HepG2 (cell line): Measurements from ENCODE around the gene ATPAF1. TPM values are rescaled to one million over a fixed set of nuclear protein-coding genes. Genes with fewer than 3 reads are reported as not detected.

ENCODE experiments used
- ATAC-seq: fragments of 200-7000 bp; cut with Tn5 transposase; 3 replicates; pipeline ENCODE4 v1.9.1; 2020; ENCODE audit warnings: mild to moderate bottlenecking, moderate library complexity
- BruUV-seq: library from RNA; stranded (reverse); fragments of 400-500 nt; replicated peaks from 2 replicates; lab custom pipeline; 2021; lab: Mats Ljungman, UMichigan
- CTCF ChIA-PET: fragments of 300-600 bp; formaldehyde crosslinking; extraction: SDS; loops from one replicate; lab custom pipeline; 2021; ENCODE audit warnings: low total read pairs, inconsistent platforms, low intra/inter-chr PET ratio; lab: Yijun Ruan, JAX
- POLR2A ChIA-PET: fragments of 350-600 bp; sonication (Branson Sonifier 250); formaldehyde crosslinking; loops from one replicate; lab custom pipeline; 2020; ENCODE audit warnings: antibody characterized with exemption, inconsistent platforms; lab: Yijun Ruan, JAX
- DNase-seq: peaks from one replicate; pipeline ENCODE4 v3.0.0-alpha.2; 2015; ENCODE audit warnings: low spot score
- FAIRE-seq: peaks from 3 replicates; lab custom pipeline; 2011; peaks lifted over from hg19 to GRCh38; lab: Jason Lieb, UNC
- H2AFZ ChIP-seq: one replicate; pipeline ENCODE4 v1.6.1; 2011; ENCODE audit warnings: low read length, inconsistent platforms
- H3K27ac ChIP-seq: fragments of 300-600 bp; 3 replicates; pipeline ENCODE4 v1.8.0; 2011; ENCODE audit warnings: mixed run types, mild to moderate bottlenecking, mixed read lengths, low read length, inconsistent platforms; ENCODE audit not compliant: insufficient read depth; ENCODE audit errors: extremely low read length
- H3K27me3 ChIP-seq, 2 experiments: fragments of 200-600 bp in 1 of 2; 2 replicates in 1 of 2; 3 replicates in 1 of 2; pipeline versions ENCODE4 v1.6.0 to v1.8.0; 2011; ENCODE audit warnings: low read length in 2 of 2, mild to moderate bottlenecking in 2 of 2, moderate library complexity in 2 of 2, inconsistent platforms in 1 of 2; ENCODE audit not compliant: insufficient read depth in 2 of 2, control insufficient read depth in 1 of 2
- H3K36me3 ChIP-seq, 2 experiments: fragments of 200-600 bp in 1 of 2; replicated peaks in 1 of 2; 2 replicates in 1 of 2; 3 replicates in 1 of 2; pipeline versions ENCODE4 v1.5.1 to v1.8.0; 2011; ENCODE audit warnings: low read length in 2 of 2, inconsistent platforms in 1 of 2; ENCODE audit not compliant: insufficient read depth in 2 of 2, control insufficient read depth in 1 of 2
- H3K4me1 ChIP-seq: 2 replicates; pipeline ENCODE4 v1.5.1; 2012; ENCODE audit warnings: low read length, inconsistent platforms; ENCODE audit not compliant: insufficient read depth
- H3K4me2 ChIP-seq: 2 replicates; pipeline ENCODE4 v1.6.0; 2011; ENCODE audit warnings: low read depth, low read length, inconsistent platforms
- H3K4me3 ChIP-seq, 3 experiments: fragments of 200-600 bp in 1 of 3; sonication (generic), shearing (Covaris generic) in 1 of 3; replicated peaks in 1 of 3; 2 replicates each; pipeline ENCODE4 v1.5.1; 2011 to 2016; ENCODE audit warnings: low read length in 3 of 3, inconsistent platforms in 2 of 3, low read depth in 2 of 3, mild to moderate bottlenecking in 2 of 3, control low read depth in 1 of 3, mixed read lengths in 1 of 3; ENCODE audit not compliant: insufficient read depth in 1 of 3
- H3K79me2 ChIP-seq: one replicate; pipeline ENCODE4 v1.6.1; 2011; ENCODE audit warnings: low read length, inconsistent platforms; ENCODE audit not compliant: insufficient read depth
- H3K9ac ChIP-seq: 2 replicates; pipeline ENCODE4 v1.6.0; 2011; ENCODE audit warnings: mild to moderate bottlenecking, low read depth, low read length, inconsistent platforms; ENCODE audit not compliant: insufficient read depth
- H3K9me3 ChIP-seq: 2 replicates; pipeline ENCODE4 v1.5.1; 2012; ENCODE audit warnings: mild to moderate bottlenecking, low read length
- H4K20me1 ChIP-seq: 2 replicates; pipeline ENCODE4 v1.6.0; 2011; ENCODE audit warnings: inconsistent platforms, mild to moderate bottlenecking, low read length, moderate library complexity; ENCODE audit not compliant: insufficient read depth
- ARHGAP35 ChIP-seq: sonication (generic); formaldehyde crosslinking; IDR thresholded peaks from 2 replicates; pipeline ENCODE4 v1.9.0; 2022; ENCODE audit warnings: mild to moderate bottlenecking, inconsistent platforms, moderate library complexity, missing genetic modification reagents, borderline replicate concordance
- EHMT2 ChIP-seq: fragments of 200-600 bp; sonication (generic); IDR thresholded peaks from 2 replicates; pipeline ENCODE4 v1.7.0; 2017; ENCODE audit warnings: antibody characterized with exemption, low read depth, low read length, borderline replicate concordance
- MXI1 ChIP-seq: IDR thresholded peaks from 3 replicates; pipeline ENCODE4 v1.6.1; 2012; ENCODE audit warnings: low read depth, low read length, inconsistent platforms, borderline replicate concordance
- NFYC ChIP-seq: IDR thresholded peaks from 2 replicates; pipeline ENCODE4 v1.6.1; 2016; ENCODE audit warnings: missing genetic modification reagents, missing compliant biosample characterization
- PRPF4 ChIP-seq: fragments of 200-400 bp; formaldehyde crosslinking; IDR thresholded peaks from 2 replicates; pipeline ENCODE4 v1.6.1; 2016; ENCODE audit warnings: low read length, low read depth; ENCODE audit not compliant: poor library complexity, severe bottlenecking
- RBFOX2 ChIP-seq: fragments of 200-400 bp; formaldehyde crosslinking; IDR thresholded peaks from 2 replicates; pipeline ENCODE4 v1.6.1; 2017; ENCODE audit warnings: low read depth, mild to moderate bottlenecking, low read length
- SYNCRIP ChIP-seq: fragments of 200-400 bp; formaldehyde crosslinking; IDR thresholded peaks from 2 replicates; pipeline ENCODE4 v1.6.1; 2018; ENCODE audit warnings: mild to moderate bottlenecking, low read depth, low read length; ENCODE audit not compliant: insufficient read depth
- TOPORS ChIP-seq: sonication (generic); formaldehyde crosslinking; IDR thresholded peaks from 2 replicates; pipeline ENCODE4 v1.8.0; 2023; ENCODE audit warnings: mild to moderate bottlenecking, missing genetic modification reagents
- YY1 ChIP-seq: IDR thresholded peaks from 2 replicates; pipeline ENCODE4 v1.6.1; 2011; ENCODE audit warnings: low read length, low read depth, moderate library complexity, mild to moderate bottlenecking; ENCODE audit not compliant: insufficient read depth, insufficient replicate concordance
- ZFP36L1 ChIP-seq: sonication (generic); formaldehyde crosslinking; IDR thresholded peaks from 2 replicates; pipeline ENCODE4 v1.8.0; 2022; ENCODE audit warnings: mild to moderate bottlenecking, missing genetic modification reagents, moderate library complexity
- ZNF143 ChIP-seq: sonication (generic); formaldehyde crosslinking; IDR thresholded peaks from 2 replicates; pipeline ENCODE4 v1.4.0; 2020; ENCODE audit warnings: missing genetic modification reagents
- ZNF24 ChIP-seq: fragments of 450-650 bp; IDR thresholded peaks from 2 replicates; pipeline ENCODE4 v1.6.1; 2017; ENCODE audit warnings: antibody characterized with exemption, mild to moderate bottlenecking
- ZNF260 ChIP-seq: sonication (generic); formaldehyde crosslinking; IDR thresholded peaks from 2 replicates; pipeline ENCODE4 v1.4.0; 2020; ENCODE audit warnings: missing genetic modification reagents, low read depth, mild to moderate bottlenecking, borderline replicate concordance
- ZNF776 ChIP-seq: sonication (generic); formaldehyde crosslinking; IDR thresholded peaks from 2 replicates; pipeline ENCODE4 v1.4.0; 2020; ENCODE audit warnings: mild to moderate bottlenecking, missing genetic modification reagents
- WGBS: methylation state at CpG from one replicate; pipeline ENCODE4 v1.1.6; 2017; ENCODE audit warnings: low lambda C conversion rate; 5-methylcytosine and 5-hydroxymethylcytosine counted together
- in situ Hi-C: cut with HindIII; loops from 2 replicates; pipeline ENCODE4 v1.10.0; 2017; ENCODE audit warnings: low pct_unique_long_range_greater_than_20kb; ENCODE audit not compliant: extremely low pct_ligation_motif_present
- intact Hi-C: fragments of 100-400 bp; cut with micrococcal nuclease; formaldehyde crosslinking; loops from one replicate; pipeline ENCODE4 v1.10.0; 2022; ENCODE audit not compliant: unreplicated experiment
- polyA plus RNA-seq, 8 experiments: library from polyadenylated mRNA; depleted of rRNA in 3 of 8; stranded (reverse) in 7 of 8; unstranded in 1 of 8; fragments of >200 nt; fragmentation: Illumina TruSeq in 4 of 8; extraction: Trizol in 4 of 8; gene quantifications; 2 replicates each; pipeline versions ENCODE4 v1.2.1 to v1.2.3, GENCODE V29; 2011 to 2016; ENCODE audit warnings: low read depth in 4 of 8, missing spikeins in 1 of 8, mixed read lengths in 1 of 8; ENCODE audit not compliant: insufficient read depth in 1 of 8
- total RNA-seq, 5 experiments: library from RNA; depleted of rRNA; stranded (reverse); fragments of >200 nt; fragmentation: Illumina TruSeq; extraction: Trizol; gene quantifications; 2 replicates each; pipeline ENCODE4 v1.2.3, GENCODE V29; 2016; ENCODE audit warnings: low read depth in 1 of 5
- TF ChIP-seq, protein P1 (sequence below): sonication (generic); formaldehyde crosslinking; IDR thresholded peaks from 2 replicates; pipeline ENCODE4 v1.4.0; 2020; ENCODE audit warnings: missing genetic modification reagents, mild to moderate bottlenecking, borderline replicate concordance
- TF ChIP-seq, protein P2 (sequence below): sonication (generic); formaldehyde crosslinking; IDR thresholded peaks from 2 replicates; pipeline ENCODE4 v1.9.0; 2021; ENCODE audit warnings: missing genetic modification reagents, borderline replicate concordance
- TF ChIP-seq, protein P3 (sequence below): sonication (generic); formaldehyde crosslinking; conservative IDR thresholded peaks from 2 replicates; pipeline ENCODE4 v1.4.0; 2020; ENCODE audit warnings: missing genetic modification reagents
- TF ChIP-seq, protein P4 (sequence below), 2 experiments: fragments of 450-650 bp in 1 of 2; sonication (generic) in 1 of 2; formaldehyde crosslinking; IDR thresholded peaks; 2 replicates each; pipeline versions ENCODE4 v1.5.0 to v1.8.0; 2020 to 2022; ENCODE audit warnings: mild to moderate bottlenecking in 1 of 2, missing genetic modification reagents in 1 of 2

ATPAF1 gene
- total and polyA plus RNA-seq, 2 of the 13 experiments (the other 11 are each of a cell fraction or from before 2014, with no cell fraction given): 66.6 to 76.7 TPM

DNA sequence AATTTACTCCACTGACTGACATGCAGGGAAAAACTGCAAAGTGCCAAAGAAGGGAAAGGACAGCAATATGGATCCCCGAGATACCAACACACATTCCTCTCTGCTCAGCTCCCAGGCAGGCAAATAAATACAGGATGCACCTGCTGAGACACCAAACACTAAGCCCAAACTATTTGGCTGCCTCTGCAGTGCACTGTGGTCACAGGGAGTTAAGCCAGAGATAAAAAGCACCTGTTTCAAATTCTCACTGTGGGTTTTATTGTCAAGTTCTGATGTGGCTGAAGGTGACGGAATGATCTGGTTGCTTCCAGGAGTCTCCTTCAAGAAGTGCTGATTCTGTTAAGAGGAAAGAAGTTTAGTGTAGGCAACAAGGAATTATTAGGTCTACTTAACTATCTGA, 21.2 kb upstream of the ATPAF1 start:
- no peak overlapping the region for H3K4me2 ChIP-seq
- H2AFZ ChIP-seq: no peak overlapping the region
- no peaks in the 10 kb centered on the region for H3K79me2 ChIP-seq
- no peaks in the 10 kb centered on the region for H4K20me1 ChIP-seq
- ATAC-seq (no peak), DNase-seq (no peak), FAIRE-seq (no peak)
- TF ChIP-seq RBFOX2 (no peak), ZNF24 (no peak), PRPF4 (no peak), ZNF143 (CRISPR knock-in tag) (no peak), ZFP36L1 (CRISPR knock-in tag) (no peak), SYNCRIP (no peak), ARHGAP35 (CRISPR knock-in tag) (no peak), NFYC (CRISPR knock-in tag) (no peak), ZNF260 (CRISPR knock-in tag) (no peak), MXI1 (no peak), EHMT2 (no peak), ZNF776 (CRISPR knock-in tag) (no peak), YY1 (no peak), TOPORS (CRISPR knock-in tag) (no peak)
- TF ChIP-seq, protein P1, sequence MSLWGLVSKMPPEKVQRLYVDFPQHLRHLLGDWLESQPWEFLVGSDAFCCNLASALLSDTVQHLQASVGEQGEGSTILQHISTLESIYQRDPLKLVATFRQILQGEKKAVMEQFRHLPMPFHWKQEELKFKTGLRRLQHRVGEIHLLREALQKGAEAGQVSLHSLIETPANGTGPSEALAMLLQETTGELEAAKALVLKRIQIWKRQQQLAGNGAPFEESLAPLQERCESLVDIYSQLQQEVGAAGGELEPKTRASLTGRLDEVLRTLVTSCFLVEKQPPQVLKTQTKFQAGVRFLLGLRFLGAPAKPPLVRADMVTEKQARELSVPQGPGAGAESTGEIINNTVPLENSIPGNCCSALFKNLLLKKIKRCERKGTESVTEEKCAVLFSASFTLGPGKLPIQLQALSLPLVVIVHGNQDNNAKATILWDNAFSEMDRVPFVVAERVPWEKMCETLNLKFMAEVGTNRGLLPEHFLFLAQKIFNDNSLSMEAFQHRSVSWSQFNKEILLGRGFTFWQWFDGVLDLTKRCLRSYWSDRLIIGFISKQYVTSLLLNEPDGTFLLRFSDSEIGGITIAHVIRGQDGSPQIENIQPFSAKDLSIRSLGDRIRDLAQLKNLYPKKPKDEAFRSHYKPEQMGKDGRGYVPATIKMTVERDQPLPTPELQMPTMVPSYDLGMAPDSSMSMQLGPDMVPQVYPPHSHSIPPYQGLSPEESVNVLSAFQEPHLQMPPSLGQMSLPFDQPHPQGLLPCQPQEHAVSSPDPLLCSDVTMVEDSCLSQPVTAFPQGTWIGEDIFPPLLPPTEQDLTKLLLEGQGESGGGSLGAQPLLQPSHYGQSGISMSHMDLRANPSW: no peak
- TF ChIP-seq, protein P2, sequence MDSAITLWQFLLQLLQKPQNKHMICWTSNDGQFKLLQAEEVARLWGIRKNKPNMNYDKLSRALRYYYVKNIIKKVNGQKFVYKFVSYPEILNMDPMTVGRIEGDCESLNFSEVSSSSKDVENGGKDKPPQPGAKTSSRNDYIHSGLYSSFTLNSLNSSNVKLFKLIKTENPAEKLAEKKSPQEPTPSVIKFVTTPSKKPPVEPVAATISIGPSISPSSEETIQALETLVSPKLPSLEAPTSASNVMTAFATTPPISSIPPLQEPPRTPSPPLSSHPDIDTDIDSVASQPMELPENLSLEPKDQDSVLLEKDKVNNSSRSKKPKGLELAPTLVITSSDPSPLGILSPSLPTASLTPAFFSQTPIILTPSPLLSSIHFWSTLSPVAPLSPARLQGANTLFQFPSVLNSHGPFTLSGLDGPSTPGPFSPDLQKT (CRISPR knock-in tag): no peak
- TF ChIP-seq, protein P3, sequence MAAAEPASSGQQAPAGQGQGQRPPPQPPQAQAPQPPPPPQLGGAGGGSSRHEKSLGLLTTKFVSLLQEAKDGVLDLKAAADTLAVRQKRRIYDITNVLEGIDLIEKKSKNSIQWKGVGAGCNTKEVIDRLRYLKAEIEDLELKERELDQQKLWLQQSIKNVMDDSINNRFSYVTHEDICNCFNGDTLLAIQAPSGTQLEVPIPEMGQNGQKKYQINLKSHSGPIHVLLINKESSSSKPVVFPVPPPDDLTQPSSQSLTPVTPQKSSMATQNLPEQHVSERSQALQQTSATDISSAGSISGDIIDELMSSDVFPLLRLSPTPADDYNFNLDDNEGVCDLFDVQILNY (CRISPR knock-in tag): no peak
- TF ChIP-seq, protein P4, sequence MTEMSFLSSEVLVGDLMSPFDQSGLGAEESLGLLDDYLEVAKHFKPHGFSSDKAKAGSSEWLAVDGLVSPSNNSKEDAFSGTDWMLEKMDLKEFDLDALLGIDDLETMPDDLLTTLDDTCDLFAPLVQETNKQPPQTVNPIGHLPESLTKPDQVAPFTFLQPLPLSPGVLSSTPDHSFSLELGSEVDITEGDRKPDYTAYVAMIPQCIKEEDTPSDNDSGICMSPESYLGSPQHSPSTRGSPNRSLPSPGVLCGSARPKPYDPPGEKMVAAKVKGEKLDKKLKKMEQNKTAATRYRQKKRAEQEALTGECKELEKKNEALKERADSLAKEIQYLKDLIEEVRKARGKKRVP (CRISPR knock-in tag; IDR thresholded peaks at IDR 0.05): no peak
- H3K27me3 ChIP-seq: no peaks in the 10 kb centered on the region
- H3K9ac ChIP-seq: no peak overlapping the region
- H3K4me1 ChIP-seq: 0 out of 2 replicates have a peak, but pooled peaks cover 11% of the 10 kb centered on the region
- no TSS peak for BruUV-seq
- ChIA-PET CTCF (no interaction called here), POLR2A (no interaction called here)
- WGBS: 100% methylated on average over 2 of the region's 2 CpGs
- no peaks in the 10 kb centered on the region for H3K9me3 ChIP-seq
- peaks cover 13 to 77% of the 10 kb centered on the region in 2 experiments for H3K36me3 ChIP-seq
- H3K4me3 ChIP-seq: no peak overlapping the region
- in situ Hi-C loops (no loop called here), intact Hi-C loops (no loop called here)
- H3K27ac ChIP-seq: no peak overlapping the region
